Breast epithelium (tissue), 3 donors: ENCODE results near the gene MYO15A.

Experiments
- POLR2A ChIP-seq: fragments of 450-650 bp; IDR thresholded peaks from one replicate; pipeline ENCODE4 v1.6.1; 2016; ENCODE audit warnings: antibody characterized with exemption, mild to moderate bottlenecking, moderate library complexity
- POLR2AphosphoS5 ChIP-seq, 3 donors: sonication (generic); formaldehyde crosslinking; IDR thresholded peaks; one replicate each; pipeline ENCODE4 v1.6.1; 2017; ENCODE audit warnings: antibody characterized with exemption in 3 of 3
- TF ChIP-seq, protein P1 (sequence below), 3 donors: fragments of 450-650 bp; IDR thresholded peaks; one replicate each; pipeline ENCODE4 v1.5.1; 2016 to 2017; ENCODE audit warnings: antibody characterized with exemption in 3 of 3, mild to moderate bottlenecking in 3 of 3, moderate library complexity in 3 of 3

DNA sequence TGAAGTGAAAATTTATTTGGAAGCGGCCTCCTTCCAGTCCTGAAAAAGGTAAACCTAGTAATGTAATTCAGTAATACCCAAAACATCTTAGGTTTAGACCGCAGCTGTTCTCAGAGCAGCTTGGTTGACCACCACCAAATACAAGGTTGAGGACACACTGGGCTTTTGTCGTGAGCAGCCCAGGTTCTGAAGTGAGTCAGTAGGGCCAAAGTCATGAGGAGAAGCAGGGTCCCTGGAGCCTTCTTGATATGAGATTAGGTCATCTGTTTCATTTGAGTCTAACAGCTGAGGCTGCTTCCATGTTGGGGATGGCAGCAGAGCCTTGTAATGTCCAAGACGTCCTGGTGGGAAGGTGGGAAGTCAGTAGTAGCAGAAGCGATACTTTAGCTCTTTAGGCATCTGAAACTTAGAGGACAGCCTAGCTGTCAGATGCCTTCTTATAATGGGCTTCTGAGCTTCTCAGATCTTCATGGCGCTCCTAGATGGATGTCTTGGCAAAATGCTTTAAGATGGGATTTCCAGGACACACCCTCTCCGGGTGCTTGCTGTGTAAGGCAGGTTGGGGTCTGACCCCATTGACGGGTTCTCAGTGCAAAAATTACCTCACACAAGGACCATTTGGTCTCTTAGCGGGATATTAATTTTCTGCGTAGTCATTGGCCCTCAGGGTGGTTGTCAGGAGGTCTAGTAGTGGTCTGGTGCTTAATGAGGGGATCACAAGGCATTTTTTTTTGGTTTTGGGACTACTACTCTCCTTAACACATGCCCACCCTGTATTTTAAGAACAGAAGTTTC is 77.5 kb downstream of the MYO15A start:
- TF ChIP-seq POLR2AphosphoS5 (IDR thresholded peaks at IDR 0.05) = no peak
- TF ChIP-seq POLR2A = no peak
- TF ChIP-seq, protein P1, sequence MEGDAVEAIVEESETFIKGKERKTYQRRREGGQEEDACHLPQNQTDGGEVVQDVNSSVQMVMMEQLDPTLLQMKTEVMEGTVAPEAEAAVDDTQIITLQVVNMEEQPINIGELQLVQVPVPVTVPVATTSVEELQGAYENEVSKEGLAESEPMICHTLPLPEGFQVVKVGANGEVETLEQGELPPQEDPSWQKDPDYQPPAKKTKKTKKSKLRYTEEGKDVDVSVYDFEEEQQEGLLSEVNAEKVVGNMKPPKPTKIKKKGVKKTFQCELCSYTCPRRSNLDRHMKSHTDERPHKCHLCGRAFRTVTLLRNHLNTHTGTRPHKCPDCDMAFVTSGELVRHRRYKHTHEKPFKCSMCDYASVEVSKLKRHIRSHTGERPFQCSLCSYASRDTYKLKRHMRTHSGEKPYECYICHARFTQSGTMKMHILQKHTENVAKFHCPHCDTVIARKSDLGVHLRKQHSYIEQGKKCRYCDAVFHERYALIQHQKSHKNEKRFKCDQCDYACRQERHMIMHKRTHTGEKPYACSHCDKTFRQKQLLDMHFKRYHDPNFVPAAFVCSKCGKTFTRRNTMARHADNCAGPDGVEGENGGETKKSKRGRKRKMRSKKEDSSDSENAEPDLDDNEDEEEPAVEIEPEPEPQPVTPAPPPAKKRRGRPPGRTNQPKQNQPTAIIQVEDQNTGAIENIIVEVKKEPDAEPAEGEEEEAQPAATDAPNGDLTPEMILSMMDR (IDR thresholded peaks at IDR 0.05) = no peak
